Sciatic nerve (tissue), 2 donors: ENCODE results near the gene HPSE2. TPM values are rescaled to one million over a fixed set of nuclear protein-coding genes. Genes with fewer than 3 reads are reported as not detected.
"Not testable (repeated sequence)": the region's sequence is repeated elsewhere in the genome, so short reads cannot be mapped to it uniquely, and the experiment has no call there.

ENCODE experiments used
- ATAC-seq: fragments of 200-7000 bp; cut with Tn5 transposase; one replicate; pipeline ENCODE4 v1.9.1; 2020; ENCODE audit warnings: mild to moderate bottlenecking, moderate library complexity
- DNase-seq: peaks from one replicate; pipeline ENCODE4 v3.0.0-alpha.2; 2020; ENCODE audit warnings: low spot score
- intact Hi-C: fragments of 100-400 bp; cut with DNase I; formaldehyde crosslinking; loops from one replicate; pipeline ENCODE4 v1.14.2; 2022
- total RNA-seq: library from RNA; stranded (reverse); fragmentation: NEBNext Ultra II Directional; extraction: Animal tissue kit (Norgen Biotek cat#: 25700); gene quantifications from one replicate; pipeline ENCODE4 v1.2.1, GENCODE V29; 2021
- donor health status: DM: no; HTN: no; CAD: no.
- donor health status: DM: no; HTN: no; CAD: no.

The HPSE2 gene
- total RNA-seq, 1 donor from 2014 or later, result 1.7 TPM

DNA sequence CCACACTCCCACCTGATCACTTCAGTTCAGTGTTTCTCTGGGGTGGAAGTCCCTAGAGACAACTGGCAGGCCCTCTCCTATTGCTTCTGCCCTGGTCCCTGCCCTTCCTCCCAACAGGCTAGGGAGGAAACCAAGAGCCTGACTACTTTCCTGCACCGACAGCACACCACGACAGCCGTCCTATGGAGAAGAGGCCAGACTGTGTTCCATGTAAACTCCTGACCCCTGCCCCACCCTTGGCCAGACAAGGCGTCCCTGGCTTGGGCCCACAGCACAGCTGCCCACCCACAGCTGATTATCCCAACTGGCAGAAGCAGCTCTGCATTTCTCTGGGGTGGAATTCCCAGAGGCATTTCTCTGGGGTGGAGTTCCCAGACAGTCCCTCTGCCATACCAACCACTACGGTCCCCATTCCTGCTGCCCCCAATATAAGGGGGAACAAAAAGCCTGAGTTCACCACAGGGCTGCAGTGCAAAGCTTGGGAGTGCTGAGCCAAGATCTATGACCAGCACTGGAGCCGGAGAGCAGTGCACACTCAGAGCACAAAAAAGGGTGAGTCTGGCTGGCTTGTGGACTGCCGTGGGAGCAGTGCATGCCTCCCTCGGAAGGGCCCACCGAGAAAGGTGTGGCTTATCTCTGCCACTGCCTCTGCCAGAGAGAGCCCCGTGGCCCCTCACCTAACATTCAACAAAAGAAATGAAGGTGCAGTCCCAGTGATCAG, 193.4 kb downstream of the HPSE2 start:
- DNase-seq, result no peak
- intact Hi-C loops, result no loop called here
- ATAC-seq, result no peak

- no peak for ATAC-seq
- intact Hi-C loops, result no loop called here
- DNase-seq, result no peak
These were observed 194.2 kb downstream of the HPSE2 start for GRCh38 chr10:99041468-99041867.

DNA sequence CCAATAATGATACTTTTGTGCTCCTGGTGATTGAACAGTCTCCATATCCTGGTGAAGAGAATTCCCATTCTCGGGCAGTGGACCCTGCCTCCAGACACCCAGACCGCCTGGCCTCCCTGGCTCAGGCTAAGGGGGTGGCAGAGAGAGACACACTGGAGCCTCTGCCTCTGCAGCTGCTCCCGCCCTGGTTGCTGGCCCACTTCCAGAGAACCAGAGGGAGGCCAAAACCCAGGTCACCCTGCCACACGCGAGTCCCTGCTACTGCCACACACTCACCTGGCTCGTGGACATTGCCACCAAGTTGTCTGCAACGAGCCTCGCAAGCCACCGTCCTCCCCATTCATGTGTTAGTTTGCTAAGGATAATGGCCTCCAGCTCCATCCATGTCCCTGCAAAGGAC, 221.8 kb downstream of the HPSE2 start:
- intact Hi-C loops, result no loop called here
- DNase-seq (no peak), ATAC-seq (no peak)

- intact Hi-C loops, result no loop called here
These were observed 225.4 kb downstream of the HPSE2 start for GRCh38 chr10:99010286-99010685.

GRCh38 chr10:99008054-99008453, 227.6 kb downstream of the HPSE2 start:
- intact Hi-C loops, result no loop called here
- DNase-seq (no peak), ATAC-seq (no peak)

More at GRCh38 chr10:99010286-99010685, 225.4 kb downstream of the HPSE2 start:
- no peak for DNase-seq
- no peak for ATAC-seq

DNA sequence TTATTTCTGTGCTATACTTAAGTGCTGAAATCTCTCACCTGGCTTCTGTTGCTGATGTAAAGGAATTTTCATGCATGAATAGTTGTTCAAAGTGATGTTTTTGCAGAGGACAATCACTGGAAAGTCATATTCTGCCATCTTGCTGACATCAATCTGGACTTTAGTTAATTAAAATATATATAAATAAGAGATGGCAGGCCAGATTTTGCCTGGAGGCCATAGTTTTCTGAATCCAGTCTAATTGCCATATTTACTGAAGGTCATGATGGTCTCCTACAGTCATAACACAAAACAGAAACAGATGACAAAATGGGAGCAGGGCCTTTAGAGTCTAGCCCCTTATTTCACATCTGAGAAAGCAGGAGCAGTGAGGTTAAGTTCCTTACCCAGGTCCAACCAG, 228.2 kb downstream of the HPSE2 start:
- DNase-seq (no peak), ATAC-seq (no peak)
- intact Hi-C loops, result no loop called here

- no peak for DNase-seq
- no peak for ATAC-seq
- intact Hi-C loops, result no loop called here
These were observed 230.4 kb downstream of the HPSE2 start for GRCh38 chr10:99005254-99005653.

GRCh38 chr10:99004738-99005137, 230.9 kb downstream of the HPSE2 start:
- no peak for ATAC-seq
- intact Hi-C loops, result no loop called here
- DNase-seq, result no peak

DNA sequence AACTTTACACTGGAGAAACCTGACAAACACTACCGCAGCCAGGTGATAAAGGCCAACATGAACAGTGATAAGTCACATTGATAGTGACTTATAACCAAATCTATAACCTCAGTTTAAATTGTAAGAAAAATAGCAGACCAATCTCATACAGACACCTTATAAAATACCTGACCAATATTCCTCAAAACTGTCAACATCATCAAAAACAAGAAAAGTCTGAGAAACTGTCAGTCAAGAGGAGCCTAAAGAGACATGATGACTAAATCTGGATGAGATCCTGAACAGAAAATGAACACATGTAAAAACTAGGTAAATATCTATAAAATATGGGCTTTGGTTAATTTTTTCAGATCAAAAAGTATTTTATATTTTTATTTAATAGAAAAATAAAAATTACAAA, 233.3 kb downstream of the HPSE2 start:
- intact Hi-C loops, result no loop called here
- DNase-seq (no peak), ATAC-seq (no peak)

GRCh38 chr10:98997596-98997995, 238.1 kb downstream of the HPSE2 start:
- DNase-seq (no peak), ATAC-seq (no peak)
- intact Hi-C loops, result no loop called here

DNA sequence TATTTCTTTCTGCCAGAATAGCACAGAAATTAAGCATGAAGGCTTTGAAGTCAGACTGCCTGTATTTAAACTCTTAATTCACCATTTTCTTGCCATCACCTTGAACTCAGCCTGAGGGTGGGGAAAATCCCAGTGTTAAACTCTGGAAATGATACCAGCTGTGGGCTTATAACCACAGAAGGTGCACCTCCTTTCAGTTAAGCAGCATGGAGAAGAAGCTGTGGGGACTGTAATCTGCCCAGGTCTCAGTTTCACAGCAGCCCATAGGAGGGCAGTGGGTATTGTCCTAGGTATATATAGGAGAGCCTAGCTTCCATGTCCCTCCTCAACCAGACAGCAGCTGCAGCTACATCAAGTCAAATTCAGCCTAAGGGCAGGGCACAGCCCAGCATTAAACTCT, 241.6 kb downstream of the HPSE2 start:
- DNase-seq, result no peak
- no peak for ATAC-seq
- intact Hi-C loops, result no loop called here

DNA sequence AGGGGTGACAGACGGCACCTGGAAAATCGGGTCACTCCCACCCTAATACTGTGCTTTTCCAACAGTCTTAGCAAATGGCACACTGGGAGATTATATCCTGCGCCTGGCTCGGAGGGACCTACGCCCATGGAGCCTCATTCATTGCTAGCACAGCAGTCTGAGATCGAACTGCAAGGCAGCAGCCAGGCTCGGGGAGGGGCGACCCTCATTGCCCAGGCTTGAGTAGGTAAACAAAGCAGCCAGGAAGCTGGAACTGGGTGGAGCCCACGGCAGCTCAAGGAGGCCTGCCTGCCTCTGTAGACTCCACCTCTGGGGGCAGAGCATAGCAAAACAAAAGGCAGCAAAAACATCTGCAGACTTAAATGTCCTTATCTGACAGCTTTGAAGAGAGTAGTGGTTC, 251.9 kb downstream of the HPSE2 start:
- ATAC-seq, intact Hi-C loops, DNase-seq: not testable (repeated sequence)

DNA sequence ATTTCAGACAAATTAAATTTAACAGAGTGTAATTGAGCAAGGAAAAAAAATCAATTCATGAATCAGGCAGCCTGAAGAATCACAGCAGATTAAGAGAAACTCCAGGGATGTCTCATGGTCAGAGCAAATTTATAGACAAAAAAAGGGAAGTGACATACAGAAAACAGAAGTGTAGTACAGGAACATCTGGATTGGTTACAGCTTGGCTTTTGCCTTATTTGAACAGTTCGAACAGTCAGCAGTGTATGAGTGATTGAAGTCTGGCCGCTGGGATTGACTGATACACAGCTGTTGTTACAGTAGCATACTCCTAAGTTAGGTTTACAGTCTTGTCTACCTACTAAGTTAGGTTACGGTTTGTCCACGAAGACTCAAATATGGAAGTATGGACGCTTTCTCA, 255.3 kb downstream of the HPSE2 start:
- no peak for ATAC-seq
- no peak for DNase-seq
- intact Hi-C loops, result no loop called here

DNA sequence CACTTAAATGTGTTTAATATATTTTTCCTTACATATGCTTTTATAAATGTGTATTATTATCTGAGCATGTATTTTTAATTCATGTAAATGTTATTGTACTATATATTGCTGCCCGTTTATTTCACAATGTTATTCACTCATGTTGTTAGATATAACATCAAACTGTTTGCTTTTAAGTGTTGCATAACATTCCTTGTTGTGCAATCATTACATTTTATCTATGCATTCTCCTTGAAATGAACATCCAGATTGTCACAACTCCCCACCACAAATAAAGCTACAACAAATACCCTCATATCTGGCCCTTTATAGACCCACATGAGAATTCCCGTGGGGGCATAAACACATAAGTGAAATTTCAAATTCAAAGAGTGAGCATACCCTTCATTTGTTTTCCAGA, 264.2 kb downstream of the HPSE2 start:
- ATAC-seq, result no peak
- no peak for DNase-seq
- intact Hi-C loops, result no loop called here

- DNase-seq (no peak), ATAC-seq (no peak)
- intact Hi-C loops, result no loop called here
These were observed 268.1 kb downstream of the HPSE2 start for GRCh38 chr10:98967601-98968000.

DNA sequence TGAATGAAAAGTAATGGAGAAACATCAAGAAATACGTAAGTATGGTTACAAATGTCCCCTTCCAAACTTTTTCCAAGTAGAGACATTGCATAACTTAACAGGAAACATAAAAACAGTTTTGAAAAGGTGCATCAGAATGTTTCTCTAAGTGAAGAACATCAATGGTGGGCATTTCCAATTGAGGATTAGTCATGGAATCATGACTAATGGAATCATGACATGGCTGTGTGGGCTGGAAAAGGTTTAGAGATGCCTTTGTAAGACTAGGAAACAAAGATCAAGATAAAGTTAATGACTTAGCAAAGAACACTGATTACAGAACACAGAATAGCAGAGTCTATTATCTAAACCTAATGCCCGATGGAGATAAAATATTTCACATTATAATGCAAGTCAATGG, 272.0 kb downstream of the HPSE2 start:
- DNase-seq (no peak), ATAC-seq (no peak)
- intact Hi-C loops, result no loop called here

DNA sequence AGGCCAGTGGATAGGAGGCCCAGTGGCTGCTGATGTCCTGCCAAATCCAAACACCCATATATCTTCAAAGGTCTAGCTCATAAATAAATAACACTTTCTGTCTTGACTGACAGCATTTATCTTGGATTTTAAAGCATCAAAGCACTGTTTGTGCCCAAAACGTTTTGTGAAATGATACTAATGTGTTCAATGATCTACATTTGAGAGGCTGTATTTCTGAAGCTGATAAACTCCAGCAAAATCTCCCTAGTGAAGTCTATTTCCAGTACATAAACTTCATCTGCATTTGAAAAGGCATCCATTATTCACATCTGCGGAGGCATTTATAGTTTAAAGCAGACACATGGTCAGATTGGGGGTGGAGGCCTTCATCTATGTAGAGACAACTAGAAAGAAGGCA, 276.3 kb downstream of the HPSE2 start:
- no peak for DNase-seq
- intact Hi-C loops, result no loop called here
- no peak for ATAC-seq

DNA sequence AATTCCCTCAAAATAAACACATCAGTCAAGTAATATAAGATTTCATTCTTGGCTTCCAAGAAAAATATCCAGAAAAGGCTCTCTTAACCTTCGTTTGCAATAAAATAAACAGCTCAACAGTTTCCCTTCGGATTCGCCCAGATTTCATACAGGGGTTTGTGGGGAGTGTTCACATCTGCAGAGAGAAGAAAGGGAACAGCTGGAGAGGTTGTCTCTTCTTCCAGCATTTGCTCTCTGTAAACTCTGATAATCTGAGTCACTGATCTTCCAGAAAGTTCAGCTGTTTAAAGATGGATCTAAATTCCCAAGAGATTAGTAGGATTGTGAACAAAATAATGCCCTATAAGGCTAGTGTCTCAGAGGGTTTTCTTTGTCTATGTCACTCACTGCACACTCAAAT, 277.9 kb downstream of the HPSE2 start:
- intact Hi-C loops, result no loop called here
- ATAC-seq, result no peak

GRCh38 chr10:98956576-98957260, 278.9 kb downstream of the HPSE2 start:
- intact Hi-C loops, result no loop called here
- no peak for ATAC-seq
- no peak for DNase-seq

More for the DNA sequence above, 277.9 kb downstream of the HPSE2 start:
- DNase-seq, result no peak

DNA sequence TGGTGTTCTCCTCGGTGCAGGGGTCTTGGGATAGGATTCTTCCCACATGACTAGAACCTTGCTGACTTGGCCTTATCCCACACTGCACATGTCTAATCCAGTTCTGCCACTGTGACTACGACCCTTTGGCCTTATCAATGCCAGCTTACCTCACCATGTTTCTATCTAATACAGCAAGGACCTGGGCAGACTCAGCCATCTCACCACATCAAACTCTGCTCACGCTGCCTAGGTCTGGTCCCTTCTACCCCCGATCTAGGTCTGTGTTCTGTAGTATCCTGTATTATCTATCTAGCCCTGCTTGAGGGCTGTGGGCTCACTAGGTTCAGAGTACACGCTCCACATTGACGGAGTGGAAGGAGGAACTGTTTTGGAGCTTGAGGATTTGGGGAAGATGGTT, 282.4 kb downstream of the HPSE2 start:
- DNase-seq (no peak), ATAC-seq (no peak)
- intact Hi-C loops, result no loop called here
